Measurements from ENCODE around the gene GABRA6. TPM values are rescaled to one million over a fixed set of nuclear protein-coding genes. Genes with fewer than 3 reads are reported as not detected.

GABRA6 gene
- total RNA-seq, 4 donors from 2014 or later, result not detected

DNA sequence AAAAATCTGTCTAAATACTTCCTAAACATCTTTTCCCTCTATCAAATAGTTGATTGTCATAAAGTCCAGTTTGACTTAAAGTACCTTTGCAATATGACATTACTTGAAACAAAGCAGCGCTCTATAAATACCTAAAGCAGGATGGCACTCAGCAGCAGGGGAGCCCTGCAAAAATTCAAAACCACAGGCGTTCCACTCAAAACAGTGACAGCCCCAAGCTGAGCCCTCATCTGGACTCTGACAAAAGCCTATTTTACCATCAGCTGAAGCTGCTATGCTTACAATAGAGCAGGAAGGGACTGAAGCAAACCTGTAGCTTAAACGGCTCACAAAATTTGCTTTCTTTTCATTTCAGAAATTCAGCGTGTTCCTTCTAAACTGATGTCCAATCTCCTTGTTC is 11.5 kb downstream of the GABRA6 start:
- Histone ChIP-seq H3K36me3 (no peaks in the 10 kb centered on the region), H3K4me1 (no peaks in the 10 kb centered on the region), H3K9me3 (no peaks in the 10 kb centered on the region), H3K4me3 (no peak overlapping the region), H3K27me3 (no peaks in the 10 kb centered on the region), H3K27ac (no peak overlapping the region)
- TF ChIP-seq, protein P1, sequence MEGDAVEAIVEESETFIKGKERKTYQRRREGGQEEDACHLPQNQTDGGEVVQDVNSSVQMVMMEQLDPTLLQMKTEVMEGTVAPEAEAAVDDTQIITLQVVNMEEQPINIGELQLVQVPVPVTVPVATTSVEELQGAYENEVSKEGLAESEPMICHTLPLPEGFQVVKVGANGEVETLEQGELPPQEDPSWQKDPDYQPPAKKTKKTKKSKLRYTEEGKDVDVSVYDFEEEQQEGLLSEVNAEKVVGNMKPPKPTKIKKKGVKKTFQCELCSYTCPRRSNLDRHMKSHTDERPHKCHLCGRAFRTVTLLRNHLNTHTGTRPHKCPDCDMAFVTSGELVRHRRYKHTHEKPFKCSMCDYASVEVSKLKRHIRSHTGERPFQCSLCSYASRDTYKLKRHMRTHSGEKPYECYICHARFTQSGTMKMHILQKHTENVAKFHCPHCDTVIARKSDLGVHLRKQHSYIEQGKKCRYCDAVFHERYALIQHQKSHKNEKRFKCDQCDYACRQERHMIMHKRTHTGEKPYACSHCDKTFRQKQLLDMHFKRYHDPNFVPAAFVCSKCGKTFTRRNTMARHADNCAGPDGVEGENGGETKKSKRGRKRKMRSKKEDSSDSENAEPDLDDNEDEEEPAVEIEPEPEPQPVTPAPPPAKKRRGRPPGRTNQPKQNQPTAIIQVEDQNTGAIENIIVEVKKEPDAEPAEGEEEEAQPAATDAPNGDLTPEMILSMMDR (IDR thresholded peaks at IDR 0.05), result no peak
- no peak for TF ChIP-seq POLR2A (IDR thresholded peaks at IDR 0.05)
- no peak for DNase-seq

DNA sequence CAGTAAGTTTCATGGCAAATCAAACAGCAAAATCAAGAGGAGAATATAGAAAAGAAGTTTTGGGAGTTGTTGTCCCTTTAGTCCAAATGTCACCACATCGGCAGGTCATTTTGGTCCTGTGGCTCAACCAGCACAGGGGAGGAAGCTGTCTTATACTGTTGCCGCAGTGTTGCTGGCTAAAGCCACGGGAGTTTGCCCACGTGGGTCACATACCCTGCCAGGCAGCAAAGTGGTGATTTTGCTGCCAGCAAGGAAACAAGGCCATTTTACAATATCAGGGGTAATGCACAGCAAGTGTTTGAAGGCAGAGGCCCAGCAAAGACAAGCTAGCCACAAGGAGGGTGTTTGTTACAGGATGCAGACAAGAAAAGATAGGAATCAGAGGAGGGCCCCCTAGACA is 14.5 kb downstream of the GABRA6 start:
- DNase-seq, result no peak
- Histone ChIP-seq H3K36me3 (no peaks in the 10 kb centered on the region), H3K27me3 (no peaks in the 10 kb centered on the region), H3K4me1 (no peaks in the 10 kb centered on the region), H3K27ac (no peak overlapping the region), H3K9me3 (no peaks in the 10 kb centered on the region), H3K4me3 (no peak overlapping the region)
- TF ChIP-seq POLR2A (IDR thresholded peaks at IDR 0.05), result no peak
- TF ChIP-seq, protein P1 (IDR thresholded peaks at IDR 0.05), result no peak

DNA sequence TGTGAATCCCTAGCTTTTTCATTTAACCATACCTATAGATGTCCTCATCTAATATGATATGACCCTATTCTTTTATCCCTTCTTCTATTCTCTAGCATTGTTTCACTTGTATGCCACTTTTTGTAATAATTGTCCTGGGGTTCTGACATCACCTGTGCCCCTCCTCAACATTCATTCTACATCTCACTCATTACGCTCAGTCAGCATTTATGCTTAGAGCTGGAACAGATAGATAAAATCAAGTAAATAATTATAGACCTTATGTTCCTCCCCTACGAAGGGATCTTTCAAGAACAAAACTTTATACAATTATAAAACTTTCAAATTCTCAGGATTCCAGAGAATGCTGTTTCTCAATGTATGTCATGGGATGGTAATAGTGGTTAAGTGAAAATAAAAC is 18.0 kb downstream of the GABRA6 start:
- no peak overlapping the region for H3K4me3 ChIP-seq
- H3K9me3 ChIP-seq, result no peaks in the 10 kb centered on the region
- no peaks in the 10 kb centered on the region for H3K4me1 ChIP-seq
- no peaks in the 10 kb centered on the region for H3K36me3 ChIP-seq
- DNase-seq, result no peak
- no peaks in the 10 kb centered on the region for H3K27me3 ChIP-seq
- H3K27ac ChIP-seq, result no peak overlapping the region
- TF ChIP-seq, protein P1 (IDR thresholded peaks at IDR 0.05), result no peak
- no peak for TF ChIP-seq POLR2A (IDR thresholded peaks at IDR 0.05)

DNA sequence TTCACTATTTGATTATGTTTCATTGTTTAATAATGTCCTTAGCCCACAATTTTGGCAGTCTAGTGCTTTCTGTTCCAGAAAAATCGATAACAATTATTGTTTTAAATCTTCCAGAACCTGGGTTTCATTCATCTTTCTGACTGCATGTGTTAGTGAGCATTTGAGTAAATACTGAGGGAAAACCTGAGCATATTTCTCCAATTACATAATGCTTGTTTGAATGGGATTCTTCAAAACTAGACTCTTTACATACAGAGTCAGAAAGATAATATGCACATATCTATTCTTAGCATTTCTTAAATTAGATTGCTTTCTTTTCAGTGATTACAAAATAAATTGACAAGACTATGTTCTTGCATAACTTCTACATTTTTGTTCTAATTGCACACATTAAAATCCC is 21.9 kb downstream of the GABRA6 start:
- no peaks in the 10 kb centered on the region for H3K4me1 ChIP-seq
- no peak overlapping the region for H3K4me3 ChIP-seq
- no peaks in the 10 kb centered on the region for H3K27me3 ChIP-seq
- no peaks in the 10 kb centered on the region for H3K36me3 ChIP-seq
- no peak overlapping the region for H3K27ac ChIP-seq
- no peaks in the 10 kb centered on the region for H3K9me3 ChIP-seq
- TF ChIP-seq POLR2A (IDR thresholded peaks at IDR 0.05), result no peak
- TF ChIP-seq, protein P1 (IDR thresholded peaks at IDR 0.05), result no peak
- no peak for DNase-seq

DNA sequence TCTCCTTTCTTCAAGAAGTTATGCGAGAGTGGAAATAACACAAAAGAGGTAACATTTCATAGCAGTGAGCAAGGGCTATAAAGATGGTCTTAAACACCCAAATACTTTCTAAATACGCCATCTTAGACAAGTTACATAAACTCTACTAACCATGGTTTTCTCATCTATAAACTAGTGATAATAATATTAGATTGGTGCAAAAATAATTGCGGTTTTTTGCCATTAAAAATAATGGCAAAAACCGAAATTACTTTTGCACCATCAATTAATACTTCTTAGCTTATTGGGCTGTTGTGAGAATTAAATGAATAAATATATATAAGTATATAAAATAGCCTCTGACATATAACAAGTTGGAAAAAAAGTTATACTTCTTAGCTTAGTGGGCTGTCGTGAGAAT is 23.7 kb downstream of the GABRA6 start:
- Histone ChIP-seq H3K27ac (no peak overlapping the region), H3K9me3 (no peaks in the 10 kb centered on the region), H3K4me1 (no peaks in the 10 kb centered on the region), H3K27me3 (no peaks in the 10 kb centered on the region), H3K36me3 (no peaks in the 10 kb centered on the region), H3K4me3 (no peak overlapping the region)
- TF ChIP-seq POLR2A (IDR thresholded peaks at IDR 0.05), result no peak
- TF ChIP-seq, protein P1 (IDR thresholded peaks at IDR 0.05), result no peak
- DNase-seq, result no peak

DNA sequence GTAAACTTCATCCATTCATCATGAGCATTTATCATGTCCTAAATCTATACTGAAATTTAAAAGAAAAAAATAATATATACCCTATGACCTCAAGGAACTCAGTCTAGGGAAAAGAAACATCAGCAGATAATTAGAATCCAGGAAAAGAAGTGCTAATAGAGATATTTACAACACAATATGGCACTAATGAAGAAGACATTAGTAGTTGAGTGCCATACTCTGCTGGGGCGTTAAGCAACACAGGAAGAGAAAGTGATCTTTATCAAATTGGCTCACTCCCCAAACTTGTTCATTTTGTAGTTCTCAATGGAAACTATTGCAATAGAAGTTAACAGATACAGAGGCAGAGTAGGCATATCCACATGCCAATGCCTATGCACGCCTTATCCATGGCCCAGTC is 27.5 kb downstream of the GABRA6 start:
- no peaks in the 10 kb centered on the region for H3K36me3 ChIP-seq
- H3K9me3 ChIP-seq, result no peaks in the 10 kb centered on the region
- no peaks in the 10 kb centered on the region for H3K4me1 ChIP-seq
- TF ChIP-seq, protein P1 (IDR thresholded peaks at IDR 0.05), result no peak
- TF ChIP-seq POLR2A (IDR thresholded peaks at IDR 0.05), result no peak
- H3K27ac ChIP-seq, result no peak overlapping the region
- DNase-seq, result no peak
- no peaks in the 10 kb centered on the region for H3K27me3 ChIP-seq
- H3K4me3 ChIP-seq, result no peak overlapping the region

Measured in Peyer's patch (tissue), 4 donors.